Right ventricle myocardium superior (tissue), 1 donor: ENCODE measurements around the gene RNF186. TPM values are rescaled to one million over a fixed set of nuclear protein-coding genes. Genes with fewer than 3 reads are reported as not detected.
"Not testable (repeated sequence)": the region's sequence is repeated elsewhere in the genome, so short reads cannot be mapped to it uniquely, and the experiment has no call there.

Experiments
- ATAC-seq: fragments of 200-7000 bp; cut with Tn5 transposase; one replicate; pipeline ENCODE4 v1.9.1; 2020; ENCODE audit warnings: mild to moderate bottlenecking; ENCODE audit not compliant: poor library complexity
- DNase-seq: peaks from one replicate; pipeline ENCODE4 v3.0.0-alpha.2; 2020
- intact Hi-C: fragments of 100-400 bp; cut with DNase I; formaldehyde crosslinking; loops from one replicate; pipeline ENCODE4 v1.11.2; 2022
- total RNA-seq: library from RNA; stranded (reverse); fragmentation: NEBNext Ultra II Directional; extraction: Animal tissue kit (Norgen Biotek cat#: 25700); gene quantifications from one replicate; pipeline ENCODE4 v1.2.1, GENCODE V29; 2021
- donor health status: DM: no; HTN: yes; CAD: no; lungs with severe emphysema.

RNF186 gene
- total RNA-seq, 1 donor from 2014 or later: not detected

GRCh38 chr1:19800076-19800804, 14.8 kb downstream of the RNF186 start:
- DNase-seq (peak; percentile 72), ATAC-seq (peak; percentile 59)
- intact Hi-C loops: no loop called here

- peak; percentile 90 for ATAC-seq
- peak; percentile 82 for DNase-seq
- intact Hi-C loops: no loop called here
Observed at GRCh38 chr1:19799230-19800075, 15.6 kb downstream of the RNF186 start, which contains the start of gene TMCO4. TMCO4 (minus strand) TSS chr1:19799916; CDS start chr1:19780758, 19,158 bp downstream.

GRCh38 chr1:19798486-19799229, 16.4 kb downstream of the RNF186 start:
- intact Hi-C loops: no loop called here
- ATAC-seq (peak; percentile 13), DNase-seq (no peak)

- intact Hi-C loops: no loop called here
- ATAC-seq (no peak), DNase-seq (no peak)
Observed at GRCh38 chr1:19797827-19798226, 17.3 kb downstream of the RNF186 start.

- intact Hi-C loops: no loop called here
- ATAC-seq: no peak
- no peak for DNase-seq
Observed at GRCh38 chr1:19794583-19794982, 20.5 kb downstream of the RNF186 start.

GRCh38 chr1:19793360-19794046, 21.6 kb downstream of the RNF186 start:
- ATAC-seq (no peak), DNase-seq (no peak)
- intact Hi-C loops: no loop called here

- intact Hi-C loops: no loop called here
- ATAC-seq (no peak), DNase-seq (no peak)
Observed at GRCh38 chr1:19792237-19793002, 22.7 kb downstream of the RNF186 start.

- intact Hi-C loops, DNase-seq, ATAC-seq: not testable (repeated sequence)
Observed at GRCh38 chr1:19790061-19790975, 24.8 kb downstream of the RNF186 start.

GRCh38 chr1:19786988-19787423, 28.1 kb downstream of the RNF186 start:
- DNase-seq (no peak), ATAC-seq (no peak)
- intact Hi-C loops: no loop called here

GRCh38 chr1:19785660-19786059, 29.4 kb downstream of the RNF186 start:
- ATAC-seq (no peak), DNase-seq (no peak)
- intact Hi-C loops: no loop called here

- intact Hi-C loops: no loop called here
- DNase-seq (no peak), ATAC-seq (no peak)
Observed at GRCh38 chr1:19780267-19780877, 34.7 kb downstream of the RNF186 start.

GRCh38 chr1:19776933-19777332, 38.1 kb downstream of the RNF186 start:
- no peak for DNase-seq
- intact Hi-C loops: no loop called here
- no peak for ATAC-seq

- DNase-seq (no peak), ATAC-seq (no peak)
- intact Hi-C loops: no loop called here
Observed at GRCh38 chr1:19776287-19776686, 38.8 kb downstream of the RNF186 start.

- intact Hi-C loops: no loop called here
- no peak for ATAC-seq
- no peak for DNase-seq
Observed at GRCh38 chr1:19775831-19776230, 39.3 kb downstream of the RNF186 start.

- DNase-seq (no peak), ATAC-seq (no peak)
- intact Hi-C loops: no loop called here
Observed at GRCh38 chr1:19775317-19775716, 39.8 kb downstream of the RNF186 start.

- DNase-seq: no peak
- intact Hi-C loops: no loop called here
- ATAC-seq: no peak
Observed at GRCh38 chr1:19774180-19774785, 40.8 kb downstream of the RNF186 start.
